GM19467 (cell line): Measurements from ENCODE around the gene DSTN.

Source experiments
- ATAC-seq: cut with Tn5 transposase; IDR thresholded peaks from one replicate; pipeline ENCODE4 v1.9.1; 2021; ENCODE audit warnings: mild to moderate bottlenecking, moderate library complexity; ENCODE audit not compliant: unreplicated experiment

The DSTN gene

GRCh38 chr20:17635332-17636244, 65.7 kb downstream of the DSTN start:
- no peak for ATAC-seq

GRCh38 chr20:17636523-17637412, 66.9 kb downstream of the DSTN start:
- no peak for ATAC-seq

GRCh38 chr20:17637413-17637780, 67.5 kb downstream of the DSTN start:
- no peak for ATAC-seq

- no peak for ATAC-seq
Observed at GRCh38 chr20:17637985-17638640, 68.2 kb downstream of the DSTN start.

GRCh38 chr20:17638835-17639407, 69.0 kb downstream of the DSTN start:
- ATAC-seq: no peak

- no peak for ATAC-seq
Observed at GRCh38 chr20:17640146-17640874, 70.4 kb downstream of the DSTN start.

- no peak for ATAC-seq
Observed at GRCh38 chr20:17640875-17641378, 71.1 kb downstream of the DSTN start.

- no peak for ATAC-seq
Observed at GRCh38 chr20:17641520-17641964, 71.7 kb downstream of the DSTN start.

GRCh38 chr20:17641993-17642392, 72.1 kb downstream of the DSTN start:
- no peak for ATAC-seq

- ATAC-seq: no peak
Observed at GRCh38 chr20:17642404-17643269, 72.8 kb downstream of the DSTN start.

- no peak for ATAC-seq
Observed at GRCh38 chr20:17643531-17644188, 73.8 kb downstream of the DSTN start.

GRCh38 chr20:17644451-17644850, 74.6 kb downstream of the DSTN start:
- no peak for ATAC-seq

GRCh38 chr20:17645010-17645409, 75.1 kb downstream of the DSTN start:
- ATAC-seq: no peak

GRCh38 chr20:17645546-17646208, 75.8 kb downstream of the DSTN start:
- no peak for ATAC-seq

GRCh38 chr20:17646209-17646960, 76.5 kb downstream of the DSTN start:
- no peak for ATAC-seq

- ATAC-seq: no peak
Observed at GRCh38 chr20:17646961-17647301, 77.1 kb downstream of the DSTN start.
